IMR-90 (cell line): Measurements from ENCODE around the gene CLEC4M. TPM values are rescaled to one million over a fixed set of nuclear protein-coding genes. Genes with fewer than 3 reads are reported as not detected.

Experiments used
- ATAC-seq: fragments of 200-7000 bp; cut with Tn5 transposase; 2 replicates; pipeline ENCODE4 v1.9.1; 2020; ENCODE audit warnings: low read depth, mild to moderate bottlenecking, moderate library complexity
- BruUV-seq: library from RNA; stranded (reverse); fragments of 400-500 nt; replicated peaks from 2 replicates; lab custom pipeline; 2021; lab: Mats Ljungman, UMichigan
- CTCF ChIA-PET: fragments of 300-600 bp; formaldehyde crosslinking; extraction: SDS; loops from one replicate; lab custom pipeline; 2021; ENCODE audit warnings: antibody characterized with exemption; lab: Yijun Ruan, JAX
- POLR2A ChIA-PET: fragments of 300-600 bp; sonication (Branson Sonifier 250); formaldehyde crosslinking; loops from one replicate; lab custom pipeline; 2022; ENCODE audit warnings: antibody characterized with exemption; ENCODE audit not compliant: unreplicated experiment; lab: Charles Lee
- DNase-seq: peaks from one replicate; pipeline ENCODE4 v3.0.0; 2013
- H2AFZ ChIP-seq: replicated peaks from 2 replicates; pipeline ENCODE3; 2013; ENCODE audit warnings: low read length, mild to moderate bottlenecking; ENCODE audit not compliant: poor library complexity
- H2AK5ac ChIP-seq: 2 replicates; pipeline ENCODE4 v1.6.1; 2013; ENCODE audit warnings: low read depth, low read length, inconsistent platforms
- H2AK9ac ChIP-seq: replicated peaks from 2 replicates; pipeline ENCODE3; 2013; ENCODE audit warnings: mild to moderate bottlenecking, low read depth, low read length, moderate library complexity; ENCODE audit not compliant: poor library complexity
- H2BK120ac ChIP-seq: 2 replicates; pipeline ENCODE4 v1.6.1; 2013; ENCODE audit warnings: low read depth, low read length, inconsistent platforms
- H2BK15ac ChIP-seq: 3 replicates; pipeline ENCODE4 v1.6.1; 2013; ENCODE audit warnings: low read depth, low read length, inconsistent platforms
- H2BK20ac ChIP-seq: 2 replicates; pipeline ENCODE4 v1.6.1; 2013; ENCODE audit warnings: low read depth, mild to moderate bottlenecking, inconsistent platforms, low read length, moderate library complexity
- H2BK5ac ChIP-seq: 2 replicates; pipeline ENCODE4 v1.6.1; 2013; ENCODE audit warnings: mild to moderate bottlenecking, low read depth, low read length, inconsistent platforms; ENCODE audit not compliant: poor library complexity, severe bottlenecking
- H3K14ac ChIP-seq: replicated peaks from 2 replicates; pipeline ENCODE4 v1.6.1; 2013; ENCODE audit warnings: low read depth, low read length, inconsistent platforms
- H3K18ac ChIP-seq: 2 replicates; pipeline ENCODE4 v1.6.1; 2013; ENCODE audit warnings: low read depth, low read length, control low read depth
- H3K23ac ChIP-seq: 2 replicates; pipeline ENCODE4 v1.6.1; 2013; ENCODE audit warnings: low read depth, low read length, inconsistent platforms
- H3K27ac ChIP-seq: 2 replicates; pipeline ENCODE4 v1.5.1; 2013; ENCODE audit warnings: mild to moderate bottlenecking, control low read depth, low read length; ENCODE audit not compliant: insufficient read depth
- H3K27me3 ChIP-seq: 2 replicates; pipeline ENCODE4 v1.6.1; 2013; ENCODE audit warnings: low read length; ENCODE audit not compliant: control insufficient read depth, insufficient read depth
- H3K36me3 ChIP-seq: 2 replicates; pipeline ENCODE4 v1.6.1; 2013; ENCODE audit warnings: low read length, mixed read lengths; ENCODE audit not compliant: control insufficient read depth, insufficient read depth
- H3K4ac ChIP-seq: 2 replicates; pipeline ENCODE4 v1.6.1; 2013; ENCODE audit warnings: low read depth, low read length, inconsistent platforms
- H3K4me1 ChIP-seq: 2 replicates; pipeline ENCODE4 v1.6.1; 2013; ENCODE audit warnings: low read length, mixed read lengths; ENCODE audit not compliant: control insufficient read depth, insufficient read depth
- H3K4me2 ChIP-seq: 2 replicates; pipeline ENCODE4 v1.6.1; 2013; ENCODE audit warnings: low read depth, mild to moderate bottlenecking, control low read depth, low read length, moderate library complexity
- H3K4me3 ChIP-seq: 2 replicates; pipeline ENCODE4 v1.5.1; 2013; ENCODE audit warnings: low read depth, mild to moderate bottlenecking, control low read depth, low read length, moderate library complexity; ENCODE audit not compliant: insufficient read depth
- H3K56ac ChIP-seq: 2 replicates; pipeline ENCODE4 v1.6.1; 2013; ENCODE audit warnings: low read length, inconsistent platforms; ENCODE audit not compliant: insufficient read depth; ENCODE audit errors: extremely low read depth
- H3K79me1 ChIP-seq, 2 experiments: 2 replicates each; pipeline ENCODE4 v1.6.1; 2013; ENCODE audit warnings: low read length in 2 of 2, inconsistent platforms in 1 of 2, low read depth in 1 of 2
- H3K9ac ChIP-seq: 2 replicates; pipeline ENCODE4 v1.6.1; 2013; ENCODE audit warnings: low read depth, low read length, control low read depth
- H3K9me1 ChIP-seq: 2 replicates; pipeline ENCODE4 v1.6.1; 2013; ENCODE audit warnings: low read length, inconsistent platforms; ENCODE audit not compliant: insufficient read depth
- H3K9me3 ChIP-seq: 2 replicates; pipeline ENCODE4 v1.6.1; 2013; ENCODE audit warnings: low read length; ENCODE audit not compliant: control insufficient read depth, insufficient read depth
- H4K20me1 ChIP-seq: 2 replicates; pipeline ENCODE4 v1.6.1; 2013; ENCODE audit warnings: low read length, inconsistent platforms; ENCODE audit not compliant: insufficient read depth
- H4K5ac ChIP-seq: 2 replicates; pipeline ENCODE4 v1.6.1; 2013; ENCODE audit warnings: mild to moderate bottlenecking, low read depth, low read length, control low read depth
- H4K8ac ChIP-seq, 2 experiments: 2 replicates each; pipeline ENCODE4 v1.6.1; 2013; ENCODE audit warnings: low read depth in 2 of 2, low read length in 2 of 2, control low read depth in 1 of 2, inconsistent platforms in 1 of 2
- H4K91ac ChIP-seq: 2 replicates; pipeline ENCODE4 v1.6.1; 2013; ENCODE audit warnings: low read depth, low read length, inconsistent platforms; ENCODE audit not compliant: insufficient read depth
- BHLHE40 ChIP-seq: fragments of 150-350 bp; IDR thresholded peaks from 2 replicates; pipeline ENCODE4 v1.6.1; 2016; ENCODE audit warnings: mild to moderate bottlenecking, low read depth, low read length
- CEBPB ChIP-seq: IDR thresholded peaks from 2 replicates; pipeline ENCODE4 v1.6.1; 2012; ENCODE audit warnings: low read depth, low read length, improper control_type of control experiment
- CHD1 ChIP-seq: IDR thresholded peaks from 2 replicates; pipeline ENCODE4 v1.6.1; 2012; ENCODE audit warnings: low read depth, low read length, improper control_type of control experiment
- FOS ChIP-seq: fragments of 150-350 bp; IDR thresholded peaks from 2 replicates; pipeline ENCODE4 v1.6.1; 2016; ENCODE audit warnings: low read depth, low read length
- MAZ ChIP-seq: IDR thresholded peaks from 2 replicates; pipeline ENCODE4 v1.6.1; 2012; ENCODE audit warnings: low read depth, mild to moderate bottlenecking, low read length, improper control_type of control experiment, moderate library complexity, borderline replicate concordance
- MXI1 ChIP-seq: IDR thresholded peaks from 2 replicates; pipeline ENCODE4 v1.6.1; 2012; ENCODE audit warnings: low read depth, mild to moderate bottlenecking, low read length, moderate library complexity, borderline replicate concordance
- NFE2L2 ChIP-seq: fragments of 150-350 bp; IDR thresholded peaks from 2 replicates; pipeline ENCODE4 v1.6.1; 2016; ENCODE audit warnings: low read depth, mild to moderate bottlenecking, low read length
- RAD21 ChIP-seq: IDR thresholded peaks from 2 replicates; pipeline ENCODE4 v1.6.1; 2012; ENCODE audit warnings: low read length, improper control_type of control experiment
- RCOR1 ChIP-seq: IDR thresholded peaks from 2 replicates; pipeline ENCODE4 v1.6.1; 2012; ENCODE audit warnings: mild to moderate bottlenecking, low read length, improper control_type of control experiment; ENCODE audit not compliant: insufficient replicate concordance
- RFX5 ChIP-seq: IDR thresholded peaks from 2 replicates; pipeline ENCODE4 v1.8.0; 2012; ENCODE audit warnings: low read depth, mild to moderate bottlenecking, low read length, moderate library complexity
- WGBS, 2 experiments: methylation state at CpG; one replicate each; pipeline versions ENCODE4 v1.1.5 to v1.1.7; 2013; ENCODE audit warnings: missing lambda C conversion rate in 2 of 2; ENCODE audit not compliant: insufficient read length in 1 of 2; ENCODE audit errors: extremely low coverage in 2 of 2; 5-methylcytosine and 5-hydroxymethylcytosine counted together
- dilution Hi-C: fragments of 300-500 bp; cut with HindIII; formaldehyde crosslinking; loops from one replicate; pipeline ENCODE4 v1.14.3; 2018; ENCODE audit warnings: low sequenced_read_pairs; ENCODE audit not compliant: unreplicated experiment
- in situ Hi-C: fragments of 300-500 bp; cut with MboI; formaldehyde crosslinking; loops from 3 replicates; pipeline ENCODE4 v1.14.3; 2019; ENCODE audit warnings: low sequenced_read_pairs, inconsistent platforms, mixed read lengths
- intact Hi-C: fragments of 100-400 bp; cut with micrococcal nuclease; formaldehyde crosslinking; loops from 2 replicates; pipeline ENCODE4 v1.10.0; 2022
- polyA plus RNA-seq, 3 experiments: library from polyadenylated mRNA; depleted of rRNA; stranded (reverse); fragments of >200 nt; gene quantifications; 2 replicates each; pipeline ENCODE4 v1.2.3, GENCODE V29; 2012; ENCODE audit warnings: low replicate concordance in 1 of 3
- total RNA-seq: library from RNA; depleted of rRNA; stranded (reverse); fragments of >200 nt; gene quantifications from 2 replicates; pipeline ENCODE4 v1.2.3, GENCODE V29; 2012
- TF ChIP-seq, protein P1 (sequence below): conservative IDR thresholded peaks from 2 replicates; pipeline ENCODE4 v1.5.1; 2012; ENCODE audit warnings: mild to moderate bottlenecking, low read depth, low read length, improper control_type of control experiment
- TF ChIP-seq, protein P2 (sequence below): fragments of 150-350 bp; IDR thresholded peaks from 2 replicates; pipeline ENCODE4 v1.6.1; 2017; ENCODE audit warnings: mild to moderate bottlenecking, antibody characterized with exemption, low read length, low read depth
- TF ChIP-seq, protein P3 (sequence below): fragments of 150-350 bp; IDR thresholded peaks from 2 replicates; pipeline ENCODE4 v1.6.1; 2016; ENCODE audit warnings: low read depth, mild to moderate bottlenecking, low read length, moderate library complexity, borderline replicate concordance

Gene CLEC4M
- total and polyA plus RNA-seq, 2 of the 4 experiments (the other 2 are of a cell fraction): not detected

DNA sequence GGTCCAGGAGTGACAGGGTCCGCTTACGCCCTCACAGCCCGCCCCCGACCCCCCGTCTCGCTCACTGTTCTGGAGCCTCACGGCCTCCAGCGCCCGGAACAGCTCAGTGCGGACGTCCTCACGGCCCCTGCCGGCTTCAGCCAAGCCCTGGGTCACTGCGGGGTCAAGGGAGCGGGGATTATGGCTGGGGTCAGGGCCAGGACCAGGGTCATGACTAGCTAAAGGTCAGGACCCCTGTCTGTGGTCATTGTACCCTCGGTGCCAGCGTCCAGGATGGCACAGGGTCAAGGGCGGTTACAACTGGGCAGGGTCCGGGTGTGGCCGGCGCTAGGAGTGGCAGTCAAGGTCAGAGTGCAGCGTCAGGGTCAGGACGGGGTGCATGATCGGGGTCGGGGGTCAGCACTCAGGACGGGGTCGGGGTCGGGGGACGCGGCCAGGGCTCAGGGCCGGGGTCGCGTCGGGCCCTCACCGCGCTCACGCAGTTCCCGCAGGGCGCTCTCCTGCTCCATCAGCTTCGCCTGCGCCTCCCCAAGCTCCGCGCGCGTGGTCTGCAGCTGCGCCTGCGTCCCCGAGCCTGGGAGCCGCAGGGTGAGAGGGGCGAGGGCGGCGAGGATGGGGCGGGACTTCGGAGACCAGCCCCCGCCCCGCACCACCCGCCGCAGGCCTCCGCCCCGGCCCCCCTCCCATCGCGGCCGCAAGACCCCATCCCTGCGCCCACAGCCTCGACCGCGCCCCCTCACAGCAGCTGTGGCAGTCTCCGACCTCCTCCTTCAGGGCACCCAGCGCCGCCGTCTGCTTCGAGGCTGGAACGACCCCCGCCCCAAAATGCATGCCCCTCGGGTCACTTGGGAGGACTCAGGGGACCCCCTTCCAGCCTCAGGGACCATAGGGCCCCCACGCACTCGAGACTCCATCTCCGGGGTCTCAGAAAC, 32.5 kb upstream of the CLEC4M start (continued):
- TF ChIP-seq CHD1: no peak

DNA sequence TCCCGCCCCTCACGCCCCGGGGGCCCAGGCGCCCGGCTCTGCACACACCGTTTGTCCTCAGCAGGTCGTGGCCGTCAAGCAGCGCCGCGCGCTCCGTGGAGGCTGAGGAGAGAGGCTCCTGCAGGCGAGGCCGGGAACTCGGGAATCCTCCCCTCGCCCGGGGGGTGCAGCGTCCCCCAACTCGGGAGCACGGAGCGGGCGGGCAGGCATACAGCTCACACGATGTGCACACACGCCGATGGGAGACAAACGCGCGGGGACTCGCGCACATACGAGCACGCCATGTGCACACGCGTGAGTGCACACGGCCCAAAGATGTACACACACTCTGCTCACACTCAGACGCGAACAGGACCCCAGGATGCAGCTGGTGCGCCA, 31.8 kb upstream of the CLEC4M start:
- in situ Hi-C loops (no loop called here), intact Hi-C loops (no loop called here), dilution Hi-C loops (no loop called here)
- Histone ChIP-seq H2AFZ (no peak overlapping the region), H3K9ac (no peak overlapping the region), H3K36me3 (no peaks in the 10 kb centered on the region), H3K79me1 (no peaks in the 10 kb centered on the region), H2BK20ac (no peak overlapping the region), H3K4ac (no peak overlapping the region), H3K27ac (no peak overlapping the region), H3K18ac (no peak overlapping the region), H3K14ac (no peak overlapping the region), H3K4me2 (no peak overlapping the region), H4K20me1 (no peaks in the 10 kb centered on the region), H3K9me3 (no peaks in the 10 kb centered on the region), H2AK9ac (no peak overlapping the region), H4K8ac (no peak overlapping the region), H3K4me1 (no peaks in the 10 kb centered on the region), H4K5ac (no peak overlapping the region), H3K27me3 (peaks cover 48% of the 10 kb centered on the region), H3K9me1 (no peaks in the 10 kb centered on the region), H3K56ac (no peak overlapping the region), H4K91ac (no peak overlapping the region), H3K4me3 (no peak overlapping the region), H3K23ac (no peak overlapping the region), H2BK15ac (no peak overlapping the region), H2BK120ac (no peak overlapping the region), H2AK5ac (no peak overlapping the region), H2BK5ac (no peak overlapping the region)
- DNase-seq (no peak), ATAC-seq (no peak)
- CTCF ChIA-PET: no interaction called here
- BruUV-seq: no TSS peak
- POLR2A ChIA-PET: no interaction called here
- 57% methylated on average over 5 of the region's 39 CpGs; no CpG with 5 or more reads in 1 of the 2 experiments for WGBS, 2 experiments
- TF ChIP-seq NFE2L2 (no peak), BHLHE40 (no peak), RAD21 (no peak), RFX5 (no peak), CEBPB (no peak), RCOR1 (no peak), MXI1 (no peak), MAZ (no peak), FOS (no peak)
- TF ChIP-seq, protein P1, sequence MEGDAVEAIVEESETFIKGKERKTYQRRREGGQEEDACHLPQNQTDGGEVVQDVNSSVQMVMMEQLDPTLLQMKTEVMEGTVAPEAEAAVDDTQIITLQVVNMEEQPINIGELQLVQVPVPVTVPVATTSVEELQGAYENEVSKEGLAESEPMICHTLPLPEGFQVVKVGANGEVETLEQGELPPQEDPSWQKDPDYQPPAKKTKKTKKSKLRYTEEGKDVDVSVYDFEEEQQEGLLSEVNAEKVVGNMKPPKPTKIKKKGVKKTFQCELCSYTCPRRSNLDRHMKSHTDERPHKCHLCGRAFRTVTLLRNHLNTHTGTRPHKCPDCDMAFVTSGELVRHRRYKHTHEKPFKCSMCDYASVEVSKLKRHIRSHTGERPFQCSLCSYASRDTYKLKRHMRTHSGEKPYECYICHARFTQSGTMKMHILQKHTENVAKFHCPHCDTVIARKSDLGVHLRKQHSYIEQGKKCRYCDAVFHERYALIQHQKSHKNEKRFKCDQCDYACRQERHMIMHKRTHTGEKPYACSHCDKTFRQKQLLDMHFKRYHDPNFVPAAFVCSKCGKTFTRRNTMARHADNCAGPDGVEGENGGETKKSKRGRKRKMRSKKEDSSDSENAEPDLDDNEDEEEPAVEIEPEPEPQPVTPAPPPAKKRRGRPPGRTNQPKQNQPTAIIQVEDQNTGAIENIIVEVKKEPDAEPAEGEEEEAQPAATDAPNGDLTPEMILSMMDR: no peak
- TF ChIP-seq, protein P2, sequence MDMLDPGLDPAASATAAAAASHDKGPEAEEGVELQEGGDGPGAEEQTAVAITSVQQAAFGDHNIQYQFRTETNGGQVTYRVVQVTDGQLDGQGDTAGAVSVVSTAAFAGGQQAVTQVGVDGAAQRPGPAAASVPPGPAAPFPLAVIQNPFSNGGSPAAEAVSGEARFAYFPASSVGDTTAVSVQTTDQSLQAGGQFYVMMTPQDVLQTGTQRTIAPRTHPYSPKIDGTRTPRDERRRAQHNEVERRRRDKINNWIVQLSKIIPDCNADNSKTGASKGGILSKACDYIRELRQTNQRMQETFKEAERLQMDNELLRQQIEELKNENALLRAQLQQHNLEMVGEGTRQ: no peak
- TF ChIP-seq, protein P3, sequence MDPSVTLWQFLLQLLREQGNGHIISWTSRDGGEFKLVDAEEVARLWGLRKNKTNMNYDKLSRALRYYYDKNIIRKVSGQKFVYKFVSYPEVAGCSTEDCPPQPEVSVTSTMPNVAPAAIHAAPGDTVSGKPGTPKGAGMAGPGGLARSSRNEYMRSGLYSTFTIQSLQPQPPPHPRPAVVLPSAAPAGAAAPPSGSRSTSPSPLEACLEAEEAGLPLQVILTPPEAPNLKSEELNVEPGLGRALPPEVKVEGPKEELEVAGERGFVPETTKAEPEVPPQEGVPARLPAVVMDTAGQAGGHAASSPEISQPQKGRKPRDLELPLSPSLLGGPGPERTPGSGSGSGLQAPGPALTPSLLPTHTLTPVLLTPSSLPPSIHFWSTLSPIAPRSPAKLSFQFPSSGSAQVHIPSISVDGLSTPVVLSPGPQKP: no peak
